ENCODE data around the gene POLR2J.

Gene POLR2J

GRCh38 chr7:102451371-102452054 is 27.2 kb downstream of the POLR2J start:
- H4K20me1 ChIP-seq (ENCODE audit: insufficient read depth), result no peaks in the 10 kb centered on the region
- TF ChIP-seq, protein P1, sequence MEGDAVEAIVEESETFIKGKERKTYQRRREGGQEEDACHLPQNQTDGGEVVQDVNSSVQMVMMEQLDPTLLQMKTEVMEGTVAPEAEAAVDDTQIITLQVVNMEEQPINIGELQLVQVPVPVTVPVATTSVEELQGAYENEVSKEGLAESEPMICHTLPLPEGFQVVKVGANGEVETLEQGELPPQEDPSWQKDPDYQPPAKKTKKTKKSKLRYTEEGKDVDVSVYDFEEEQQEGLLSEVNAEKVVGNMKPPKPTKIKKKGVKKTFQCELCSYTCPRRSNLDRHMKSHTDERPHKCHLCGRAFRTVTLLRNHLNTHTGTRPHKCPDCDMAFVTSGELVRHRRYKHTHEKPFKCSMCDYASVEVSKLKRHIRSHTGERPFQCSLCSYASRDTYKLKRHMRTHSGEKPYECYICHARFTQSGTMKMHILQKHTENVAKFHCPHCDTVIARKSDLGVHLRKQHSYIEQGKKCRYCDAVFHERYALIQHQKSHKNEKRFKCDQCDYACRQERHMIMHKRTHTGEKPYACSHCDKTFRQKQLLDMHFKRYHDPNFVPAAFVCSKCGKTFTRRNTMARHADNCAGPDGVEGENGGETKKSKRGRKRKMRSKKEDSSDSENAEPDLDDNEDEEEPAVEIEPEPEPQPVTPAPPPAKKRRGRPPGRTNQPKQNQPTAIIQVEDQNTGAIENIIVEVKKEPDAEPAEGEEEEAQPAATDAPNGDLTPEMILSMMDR (conservative IDR thresholded peaks at IDR 0.05; ENCODE audit: low read depth, low read length), result 0 out of 2 replicates have a peak, but pooled peaks have one; percentile 17
- H3K27me3 ChIP-seq (ENCODE audit: insufficient read depth, low read depth), result no peaks in the 10 kb centered on the region
- H3K27ac ChIP-seq, result peak overlapping the region; percentile 62
- no peak overlapping the region for H3K4me3 ChIP-seq (IDR thresholded peaks at IDR 0.05; ENCODE audit: insufficient read depth, low read depth, low read length)
- H3K4me2 ChIP-seq, result peak overlapping the region; percentile 80
- H3K36me3 ChIP-seq (ENCODE audit: insufficient read depth), result peaks cover under 1% of the 10 kb centered on the region; the same call in 1 of the 2 replicates
- peak overlapping the region; percentile 48; the same call in 1 of the 2 replicates for H3K9ac ChIP-seq
- peaks cover 34% of the 10 kb centered on the region for H3K4me1 ChIP-seq (ENCODE audit: low read depth, poor library complexity, severe bottlenecking)
- no peaks in the 10 kb centered on the region; the same call in 1 of the 2 replicates for H3K79me2 ChIP-seq (ENCODE audit: insufficient read depth, low read depth)
- H2AFZ ChIP-seq (ENCODE audit: low read depth), result no peak overlapping the region; the same call in 1 of the 2 replicates

DNA sequence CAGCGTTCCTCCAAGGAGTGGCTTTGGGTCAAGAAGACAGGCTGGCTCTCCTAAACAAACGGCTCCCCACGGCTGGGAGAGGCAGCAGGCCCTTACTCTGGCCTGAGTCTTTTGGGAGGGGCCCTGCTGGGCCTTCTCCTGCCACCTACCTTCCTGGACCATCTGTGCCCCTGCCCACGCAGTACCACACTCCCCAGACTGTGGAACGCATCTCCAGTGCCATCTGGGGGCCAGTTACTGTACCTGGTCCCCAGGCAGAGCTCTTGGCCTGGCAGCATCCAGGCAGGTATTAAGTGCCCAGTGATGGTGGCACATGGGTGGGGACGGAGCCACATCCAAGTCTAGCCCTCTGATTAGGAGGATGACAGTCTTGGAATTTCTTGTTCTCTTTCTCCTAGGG is 28.5 kb downstream of the POLR2J start:
- Histone ChIP-seq H3K79me2 (ENCODE audit: insufficient read depth, low read depth) (peaks cover 10% of the 10 kb centered on the region; the same call in 1 of the 2 replicates), H3K27ac (peak overlapping the region; percentile 62; the same call in 1 of the 2 replicates), H3K9ac (no peak overlapping the region), H3K36me3 (ENCODE audit: insufficient read depth) (peaks cover 6% of the 10 kb centered on the region; the same call in 1 of the 2 replicates), H3K4me1 (ENCODE audit: low read depth, poor library complexity, severe bottlenecking) (peaks cover 45% of the 10 kb centered on the region), H3K27me3 (ENCODE audit: insufficient read depth, low read depth) (no peaks in the 10 kb centered on the region), H3K4me3 (IDR thresholded peaks at IDR 0.05; ENCODE audit: insufficient read depth, low read depth, low read length) (no peak overlapping the region), H2AFZ (ENCODE audit: low read depth) (no peak overlapping the region), H3K4me2 (peak overlapping the region; percentile 80), H4K20me1 (ENCODE audit: insufficient read depth) (no peaks in the 10 kb centered on the region)
- TF ChIP-seq, protein P1 (conservative IDR thresholded peaks at IDR 0.05; ENCODE audit: low read depth, low read length), result peak; percentile 73

GRCh38 chr7:102449136-102449535 is 29.6 kb downstream of the POLR2J start:
- TF ChIP-seq, protein P1 (conservative IDR thresholded peaks at IDR 0.05; ENCODE audit: low read depth, low read length), result no peak
- H3K4me3 ChIP-seq (IDR thresholded peaks at IDR 0.05; ENCODE audit: insufficient read depth, low read depth, low read length), result no peak overlapping the region
- peaks cover 6% of the 10 kb centered on the region; the same call in 1 of the 2 replicates for H3K36me3 ChIP-seq (ENCODE audit: insufficient read depth)
- H3K27me3 ChIP-seq (ENCODE audit: insufficient read depth, low read depth), result no peaks in the 10 kb centered on the region
- H3K4me1 ChIP-seq (ENCODE audit: low read depth, poor library complexity, severe bottlenecking), result peaks cover 56% of the 10 kb centered on the region
- H2AFZ ChIP-seq (ENCODE audit: low read depth), result no peak overlapping the region
- no peak overlapping the region for H3K9ac ChIP-seq
- no peaks in the 10 kb centered on the region for H4K20me1 ChIP-seq (ENCODE audit: insufficient read depth)
- H3K79me2 ChIP-seq (ENCODE audit: insufficient read depth, low read depth), result peaks cover 10% of the 10 kb centered on the region; the same call in 1 of the 2 replicates
- H3K4me2 ChIP-seq, result no peak overlapping the region
- no peak overlapping the region; the same call in 1 of the 2 replicates for H3K27ac ChIP-seq

DNA sequence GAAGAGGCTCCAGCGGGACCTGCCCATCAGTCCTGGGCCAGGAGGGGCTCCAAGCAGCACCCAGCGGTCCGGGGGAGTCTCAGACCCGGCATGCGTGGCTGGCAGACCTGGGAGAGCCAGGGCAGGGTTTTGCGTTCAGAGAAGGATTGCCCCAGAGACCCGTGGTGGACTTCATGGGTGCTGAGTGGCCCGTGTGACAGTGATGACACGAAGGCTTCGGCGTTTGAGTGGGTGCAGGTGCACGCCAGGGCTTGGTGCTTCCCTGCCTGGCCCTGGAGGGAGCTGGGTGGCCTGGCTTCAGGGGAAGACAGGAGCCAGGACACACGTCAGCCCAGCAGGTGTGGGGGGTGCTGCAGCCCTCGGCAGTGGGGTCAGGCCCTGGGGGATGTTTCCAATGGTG is 31.4 kb downstream of the POLR2J start:
- H3K79me2 ChIP-seq (ENCODE audit: insufficient read depth, low read depth), result peaks cover 22% of the 10 kb centered on the region

More for the DNA sequence above, 31.4 kb downstream of the POLR2J start:
- peaks cover 6% of the 10 kb centered on the region; the same call in 1 of the 2 replicates for H3K36me3 ChIP-seq (ENCODE audit: insufficient read depth)
- H4K20me1 ChIP-seq (ENCODE audit: insufficient read depth), result no peaks in the 10 kb centered on the region
- H3K27ac ChIP-seq, result no peak overlapping the region
- H2AFZ ChIP-seq (ENCODE audit: low read depth), result no peak overlapping the region
- TF ChIP-seq, protein P1 (conservative IDR thresholded peaks at IDR 0.05; ENCODE audit: low read depth, low read length), result no peak
- no peaks in the 10 kb centered on the region for H3K27me3 ChIP-seq (ENCODE audit: insufficient read depth, low read depth)
- H3K4me2 ChIP-seq, result no peak overlapping the region
- H3K4me3 ChIP-seq (IDR thresholded peaks at IDR 0.05; ENCODE audit: insufficient read depth, low read depth, low read length), result no peak overlapping the region
- no peak overlapping the region for H3K9ac ChIP-seq
- H3K4me1 ChIP-seq (ENCODE audit: low read depth, poor library complexity, severe bottlenecking), result peaks cover 74% of the 10 kb centered on the region

Measured in KMS-11 (cell line).